ENCODE results near the gene FOXD4. TPM values are rescaled to one million over a fixed set of nuclear protein-coding genes. Genes with fewer than 3 reads are reported as not detected.
A peak's percentile ranks its signal among the peaks of the same experiment; 100 is the strongest.
"Not testable (repeated sequence)": the region's sequence is repeated elsewhere in the genome, so short reads cannot be mapped to it uniquely, and the experiment has no call there.

Gene FOXD4
- polyA plus RNA-seq (2013, experiment 1 of 2; ENCODE audit: insufficient read length) = 0.20 TPM
- not detected for polyA plus RNA-seq (2013, experiment 2 of 2; ENCODE audit: insufficient read length)

GRCh38 chr9:117995-118467 is at the start of gene FOXD4:
Gene FOXD4 (minus strand): TSS chr9:118417. CDS start chr9:118119, 298 bp downstream.
- not testable (repeated sequence) for DNase-seq

DNA sequence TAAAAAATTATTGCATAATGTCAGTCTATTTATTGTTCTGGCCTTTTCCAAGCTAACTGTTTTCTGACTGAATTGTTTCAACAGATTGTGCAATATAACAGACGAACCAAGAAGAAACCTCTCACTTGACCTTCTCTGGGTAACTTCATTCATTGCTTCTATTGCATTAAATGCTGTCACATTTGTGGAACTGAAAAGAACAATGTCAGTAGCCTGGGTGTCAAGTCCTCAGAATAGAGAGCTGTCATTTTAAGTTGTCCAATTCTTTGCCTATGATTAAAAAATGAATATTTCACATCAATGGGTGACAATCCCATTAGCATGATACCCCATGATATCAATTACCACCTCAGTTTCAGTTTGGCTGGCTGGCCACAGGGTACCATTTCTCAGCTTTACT is 41.7 kb upstream of the FOXD4 start:
- not testable (repeated sequence) for DNase-seq

DNA sequence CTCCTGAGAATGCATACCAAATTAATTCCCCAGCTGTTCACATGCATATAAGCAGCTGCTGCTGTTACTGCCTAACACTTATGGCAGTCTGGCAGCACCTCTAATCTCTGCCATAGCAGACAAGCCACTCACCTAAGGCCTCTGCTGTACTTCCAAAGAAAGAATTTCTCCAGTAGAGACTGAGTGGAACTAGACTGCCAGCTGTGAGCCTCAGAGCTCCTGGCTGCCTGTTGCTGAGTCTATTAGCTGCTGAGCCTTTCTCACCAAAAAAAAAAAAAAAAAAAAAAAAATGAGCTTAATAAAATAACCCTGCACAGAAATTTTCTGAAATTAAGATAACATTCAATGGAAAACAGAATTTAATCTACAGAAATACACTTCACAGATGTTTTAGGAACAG is 33.0 kb upstream of the FOXD4 start:
- DNase-seq = not testable (repeated sequence)

DNA sequence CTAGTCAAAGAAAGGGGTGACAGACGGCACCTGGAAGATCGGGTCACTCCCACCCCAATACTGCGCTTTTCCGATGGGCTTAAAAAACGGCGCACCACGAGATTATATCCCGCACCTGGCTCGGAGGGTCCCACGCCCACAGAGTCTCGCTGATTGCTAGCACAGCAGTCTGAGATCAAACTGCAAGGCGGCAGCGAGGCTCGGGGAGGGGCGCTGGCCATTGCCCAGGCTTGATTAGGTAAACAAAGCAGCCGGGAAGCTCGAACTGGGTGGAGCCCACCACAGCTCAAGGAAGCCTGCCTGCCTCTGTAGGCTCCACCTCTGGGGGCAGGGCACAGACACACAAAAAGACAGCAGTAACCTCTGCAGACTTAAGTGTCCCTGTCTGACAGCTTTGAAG is 21.7 kb upstream of the FOXD4 start:
- not testable (repeated sequence) for DNase-seq

DNA sequence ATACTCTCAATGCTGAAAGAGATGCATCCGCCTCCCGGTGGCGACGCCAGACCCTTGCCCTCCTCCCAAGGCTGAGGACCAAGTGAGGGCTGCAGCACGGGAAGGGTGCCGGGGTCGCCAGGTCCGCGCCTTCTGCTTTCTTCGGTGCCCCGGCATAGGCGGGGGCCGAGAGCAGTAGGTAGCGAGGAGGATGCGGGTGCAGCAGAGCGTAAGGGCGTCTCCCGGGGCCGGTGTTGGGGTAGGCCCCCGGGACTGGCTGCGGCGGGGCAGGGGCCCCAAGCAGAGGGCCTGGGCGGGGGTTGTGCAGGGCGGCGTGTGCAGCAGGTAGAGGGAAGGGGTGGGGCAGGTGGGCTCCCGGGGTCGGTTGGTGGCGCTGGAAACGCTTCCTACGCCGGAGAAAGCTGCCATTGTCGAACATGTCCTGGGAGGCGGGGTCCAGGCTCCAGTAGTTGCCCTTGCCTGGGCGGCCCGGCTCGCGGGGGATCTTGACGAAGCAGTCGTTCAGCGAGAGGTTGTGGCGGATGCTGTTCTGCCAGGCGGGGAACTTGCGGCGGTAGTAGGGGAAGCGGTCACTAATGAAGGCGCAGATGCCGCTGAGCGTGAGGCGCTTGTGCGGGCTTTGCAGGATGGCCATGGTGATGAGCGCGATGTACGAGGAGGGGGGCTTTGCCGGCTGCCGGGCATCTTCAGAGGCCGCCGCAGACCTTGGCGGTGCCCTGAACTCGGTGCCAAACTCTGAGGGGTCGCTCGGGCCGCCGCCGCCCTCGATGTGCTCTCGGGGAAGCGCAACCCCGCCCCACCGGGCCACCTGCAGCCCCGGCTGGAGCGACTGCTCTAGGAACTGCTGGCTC is 848 bp downstream of the FOXD4 start:
- not testable (repeated sequence) for DNase-seq

- DNase-seq = not testable (repeated sequence)
These were observed 1.8 kb downstream of the FOXD4 start for GRCh38 chr9:116239-117077.

- DNase-seq = not testable (repeated sequence)
These were observed 3.1 kb downstream of the FOXD4 start for GRCh38 chr9:115118-115451.

DNA sequence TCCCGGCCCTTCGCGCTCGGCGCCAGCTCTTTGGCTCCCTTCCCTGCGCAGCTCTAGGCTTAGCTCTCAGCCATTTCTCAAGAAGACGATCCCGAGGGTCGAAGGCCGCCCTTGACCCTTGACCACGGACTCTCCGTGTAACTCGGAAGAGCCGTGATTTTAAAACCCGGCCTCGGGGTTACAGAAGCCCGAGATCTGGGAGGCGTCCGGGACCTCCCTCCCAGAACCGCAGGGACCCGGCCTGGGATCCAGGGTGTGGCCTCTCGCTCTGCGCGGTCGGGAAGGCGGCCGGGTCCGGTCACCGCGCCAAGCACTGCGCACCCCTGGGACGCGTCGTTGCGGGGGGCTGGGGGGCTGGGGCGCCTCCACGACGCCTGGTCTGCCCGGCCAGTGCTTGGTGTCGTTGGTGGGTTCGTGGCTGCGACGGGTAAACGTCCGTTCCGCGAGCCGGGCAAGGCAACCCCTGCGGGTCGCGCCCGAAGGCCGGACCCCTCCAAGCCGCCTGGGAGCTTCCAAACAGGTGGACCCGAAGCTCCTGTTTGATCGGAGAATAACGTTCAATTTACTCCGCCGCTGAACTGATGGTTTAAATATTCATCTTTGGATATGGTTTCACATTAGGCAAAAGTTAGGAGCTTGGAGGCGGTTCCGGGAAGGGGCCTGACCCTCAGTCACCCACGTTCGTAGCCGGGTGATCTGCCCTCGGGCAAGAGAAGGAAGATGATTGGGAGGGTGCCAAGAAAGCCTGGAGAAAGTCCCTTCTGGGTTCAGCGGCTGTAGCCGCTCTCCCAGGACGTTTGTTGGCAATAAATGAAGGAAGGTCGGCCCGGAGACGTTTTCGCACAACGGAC is 3.7 kb downstream of the FOXD4 start:
- not testable (repeated sequence) for DNase-seq

DNA sequence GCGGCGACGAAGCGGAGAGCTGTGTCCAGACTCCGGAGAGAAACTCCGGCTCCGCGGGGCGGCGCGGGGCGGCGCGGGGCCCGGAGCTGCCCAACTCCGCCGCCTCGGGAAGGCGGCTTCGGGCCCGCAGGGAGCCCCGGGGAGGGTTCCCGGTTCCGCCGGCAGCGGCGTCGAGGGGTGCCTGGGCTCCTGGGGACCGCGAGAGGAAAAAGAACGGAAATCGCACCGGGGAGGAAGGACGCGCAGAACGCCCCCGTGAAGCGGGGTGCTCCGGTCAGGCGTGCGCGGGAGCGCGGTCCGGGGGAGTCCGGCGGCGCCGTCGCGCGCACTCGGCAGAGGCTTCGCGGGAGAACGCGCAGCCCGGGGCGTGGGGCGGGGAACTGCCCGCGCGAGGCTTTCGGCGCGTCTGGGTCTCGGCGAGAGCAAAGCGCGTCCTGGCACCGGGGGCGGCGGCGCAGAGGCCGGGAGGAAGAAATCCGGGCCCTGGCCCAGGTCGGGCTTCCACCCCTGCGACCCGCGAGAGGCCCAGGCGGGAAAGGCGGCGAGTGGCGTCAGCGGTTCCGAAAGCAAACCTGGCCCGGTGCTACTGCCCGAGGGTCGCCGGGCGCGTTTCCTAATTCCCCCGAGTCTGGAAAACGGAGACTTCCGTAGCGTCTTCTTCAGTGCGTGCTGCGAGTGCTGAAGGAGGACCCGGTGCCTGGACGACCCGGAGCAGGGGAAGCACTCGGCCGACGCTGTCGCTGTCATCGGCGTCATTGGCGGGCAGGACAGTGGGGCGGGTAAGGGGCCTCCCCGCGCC is 4.5 kb downstream of the FOXD4 start:
- DNase-seq = peak; percentile 4

DNA sequence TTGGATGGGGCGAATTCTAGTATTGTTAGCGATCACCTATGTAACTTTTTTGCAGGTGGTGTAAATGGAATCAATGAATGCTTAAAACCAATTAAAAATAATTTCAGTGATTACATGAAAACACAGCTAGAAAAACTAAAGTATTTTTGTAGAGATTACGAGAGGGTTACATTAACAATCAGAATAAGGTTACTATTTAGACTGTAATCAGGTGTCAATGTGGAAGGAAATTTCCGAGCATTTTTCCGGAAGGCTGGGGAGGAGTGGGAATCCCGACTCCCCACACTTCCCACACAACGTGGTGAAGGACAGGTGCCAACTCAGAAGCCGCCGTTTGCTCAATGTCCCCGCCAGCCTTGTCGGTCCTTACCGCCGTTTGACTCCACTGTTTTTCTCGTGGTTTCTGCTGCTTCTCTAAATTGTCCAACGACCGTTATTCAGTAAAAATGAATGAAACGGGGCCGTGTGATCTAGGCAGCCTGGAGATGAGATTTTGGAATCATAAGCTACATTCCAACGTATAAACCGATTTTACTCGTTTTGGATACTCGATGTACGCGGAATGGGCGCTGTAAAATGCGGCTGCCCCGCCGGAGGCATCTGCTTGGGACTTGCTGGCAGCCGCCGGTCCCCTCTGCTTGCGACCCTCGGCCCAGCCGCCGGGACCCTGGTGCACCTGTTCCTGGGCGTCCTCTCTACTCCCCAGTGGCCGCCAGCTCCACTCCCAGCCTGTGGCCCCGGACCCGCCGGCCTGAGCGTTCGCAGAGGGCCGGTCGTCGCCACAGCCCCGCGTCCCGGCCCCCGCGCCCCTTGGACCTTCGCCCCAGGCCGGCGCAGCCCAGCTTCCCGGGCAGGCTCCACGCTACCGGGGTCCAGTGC is 5.4 kb downstream of the FOXD4 start:
- DNase-seq = not testable (repeated sequence)

GRCh38 chr9:110672-111071 is 7.5 kb downstream of the FOXD4 start:
- not testable (repeated sequence) for DNase-seq

DNA sequence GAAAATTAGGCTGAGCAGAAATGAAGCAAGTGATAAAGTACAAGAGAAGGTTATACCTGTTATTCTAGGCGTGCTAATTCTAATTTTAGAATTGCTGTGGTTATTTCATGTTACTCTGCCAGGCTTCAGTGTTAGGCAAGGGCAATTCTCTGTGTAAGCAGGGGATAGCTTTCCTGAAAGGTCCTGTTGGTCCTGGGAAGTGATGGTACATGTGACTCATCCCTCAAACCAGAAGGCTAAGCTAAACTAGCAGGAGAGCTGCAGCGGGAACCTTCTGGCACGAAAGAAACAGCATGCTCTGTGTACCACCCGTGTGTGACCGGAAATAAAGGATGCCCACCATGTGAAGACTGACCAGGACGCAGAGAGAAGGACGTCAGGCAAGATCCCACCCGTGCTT is 8.7 kb downstream of the FOXD4 start:
- DNase-seq = not testable (repeated sequence)

- DNase-seq = not testable (repeated sequence)
These were observed 9.3 kb downstream of the FOXD4 start for GRCh38 chr9:108742-109495.

- DNase-seq = not testable (repeated sequence)
These were observed 12.2 kb downstream of the FOXD4 start for GRCh38 chr9:105991-106390.

GRCh38 chr9:100430-100829 is 17.8 kb downstream of the FOXD4 start:
- DNase-seq = not testable (repeated sequence)

GRCh38 chr9:99867-100266 is 18.4 kb downstream of the FOXD4 start:
- DNase-seq = not testable (repeated sequence)

- DNase-seq = not testable (repeated sequence)
These were observed 19.4 kb downstream of the FOXD4 start for GRCh38 chr9:98775-99174.

DNA sequence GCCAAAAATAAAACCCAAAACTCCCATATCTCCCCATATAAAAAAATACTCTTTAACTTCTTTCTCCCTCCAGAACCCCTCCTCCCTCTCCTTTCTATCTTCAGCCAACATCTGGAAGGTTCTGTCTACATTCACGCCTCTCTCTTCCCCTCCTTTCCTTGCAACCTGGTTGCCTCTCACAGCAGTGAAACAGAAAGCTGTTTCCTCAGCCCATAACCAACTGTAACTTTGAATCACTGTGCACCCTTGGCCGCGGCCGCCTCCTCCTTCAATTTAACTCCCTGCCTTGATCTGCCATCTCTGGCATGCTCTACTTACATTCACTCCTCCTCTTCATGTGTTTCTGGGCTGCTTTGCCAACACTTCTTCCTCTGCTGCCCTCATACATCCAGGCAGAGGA is 23.2 kb downstream of the FOXD4 start:
- DNase-seq = not testable (repeated sequence)

- DNase-seq = not testable (repeated sequence)
These were observed 23.9 kb downstream of the FOXD4 start for GRCh38 chr9:94323-94722.

Data from fibroblast of skin of back (primary cell).